Stimulated activated naive CD4-positive, alpha-beta T cell treated with Interleukin-2 at 50 U/mL for 16 hours (primary cell): ENCODE results near the gene GP9.
"Not testable (repeated sequence)": the region's sequence is repeated elsewhere in the genome, so short reads cannot be mapped to it uniquely, and the experiment has no call there.

Source experiments
- DNase-seq: peaks from one replicate; lab custom pipeline; 2025; lab: John Stamatoyannopoulos, UW

GP9 gene

GRCh38 chr3:129050556-129051295 is 9.9 kb upstream of the GP9 start:
- no peak for DNase-seq

GRCh38 chr3:129051871-129052340 is 8.7 kb upstream of the GP9 start:
- no peak for DNase-seq

GRCh38 chr3:129052675-129053074 is 7.9 kb upstream of the GP9 start:
- no peak for DNase-seq

GRCh38 chr3:129054605-129055104 is 5.9 kb upstream of the GP9 start:
- no peak for DNase-seq

GRCh38 chr3:129056451-129057173 is 4.0 kb upstream of the GP9 start:
- no peak for DNase-seq

- DNase-seq: no peak
Measured at GRCh38 chr3:129057249-129057648, 3.3 kb upstream of the GP9 start.

- DNase-seq: no peak
Measured at GRCh38 chr3:129058441-129059200, 2.0 kb upstream of the GP9 start.

GRCh38 chr3:129059311-129059958 is 1.1 kb upstream of the GP9 start:
- DNase-seq: no peak

GRCh38 chr3:129061023-129061887 is 676 bp downstream of the GP9 start:
- no peak for DNase-seq

- no peak for DNase-seq
Measured at GRCh38 chr3:129061888-129062834, 1.6 kb downstream of the GP9 start.

GRCh38 chr3:129063091-129063640 is 2.6 kb downstream of the GP9 start:
- no peak for DNase-seq

GRCh38 chr3:129063841-129064482 is 3.4 kb downstream of the GP9 start:
- DNase-seq: no peak

GRCh38 chr3:129065016-129065719 is 4.6 kb downstream of the GP9 start:
- no peak for DNase-seq

- no peak for DNase-seq
Measured at GRCh38 chr3:129065720-129066073, 5.1 kb downstream of the GP9 start.

- DNase-seq: not testable (repeated sequence)
Measured at GRCh38 chr3:129067719-129068118, 7.1 kb downstream of the GP9 start.

- no peak for DNase-seq
Measured at GRCh38 chr3:129068291-129068886, 7.8 kb downstream of the GP9 start.

- DNase-seq: not testable (repeated sequence)
Measured at GRCh38 chr3:129069313-129070085, 8.9 kb downstream of the GP9 start.
